SIG-M5 treated with dmso at 0.1 percent for 504 hours (cell line): ENCODE data around the gene IFIT3.
"Not testable (repeated sequence)": the region's sequence is repeated elsewhere in the genome, so short reads cannot be mapped to it uniquely, and the experiment has no call there.

ENCODE experiments used
- DNase-seq: peaks from one replicate; lab custom pipeline; 2025; ENCODE audit not compliant: unreplicated experiment; lab: John Stamatoyannopoulos, UW

IFIT3 gene, protein sequence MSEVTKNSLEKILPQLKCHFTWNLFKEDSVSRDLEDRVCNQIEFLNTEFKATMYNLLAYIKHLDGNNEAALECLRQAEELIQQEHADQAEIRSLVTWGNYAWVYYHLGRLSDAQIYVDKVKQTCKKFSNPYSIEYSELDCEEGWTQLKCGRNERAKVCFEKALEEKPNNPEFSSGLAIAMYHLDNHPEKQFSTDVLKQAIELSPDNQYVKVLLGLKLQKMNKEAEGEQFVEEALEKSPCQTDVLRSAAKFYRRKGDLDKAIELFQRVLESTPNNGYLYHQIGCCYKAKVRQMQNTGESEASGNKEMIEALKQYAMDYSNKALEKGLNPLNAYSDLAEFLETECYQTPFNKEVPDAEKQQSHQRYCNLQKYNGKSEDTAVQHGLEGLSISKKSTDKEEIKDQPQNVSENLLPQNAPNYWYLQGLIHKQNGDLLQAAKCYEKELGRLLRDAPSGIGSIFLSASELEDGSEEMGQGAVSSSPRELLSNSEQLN

DNA sequence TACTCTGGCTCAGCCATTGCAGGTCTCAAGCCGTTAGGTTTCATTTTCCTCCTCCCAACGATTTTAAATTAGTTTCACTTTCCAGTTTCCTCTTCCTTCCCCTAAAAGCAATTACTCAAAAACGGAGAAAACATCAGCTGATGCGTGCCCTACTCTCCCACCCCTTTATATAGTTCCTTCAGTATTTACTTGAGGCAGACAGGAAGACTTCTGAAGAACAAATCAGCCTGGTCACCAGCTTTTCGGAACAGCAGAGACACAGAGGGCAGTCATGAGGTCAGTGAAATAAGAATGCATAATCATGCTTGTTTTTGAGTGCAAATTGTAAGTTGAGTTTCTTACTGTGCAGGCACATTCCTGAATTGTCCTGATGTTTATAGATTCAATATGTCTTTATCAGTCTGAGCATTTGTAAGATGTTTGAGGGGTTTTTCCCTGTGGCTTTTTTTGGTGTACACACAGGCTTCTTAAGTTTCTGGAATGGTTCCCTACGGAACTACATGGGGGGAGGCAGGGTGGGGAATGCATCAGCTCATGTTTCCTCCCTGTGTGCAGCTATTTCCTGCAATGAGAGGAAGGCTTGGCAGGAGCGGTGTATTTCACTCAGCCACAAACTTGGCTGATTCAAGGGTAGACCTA lies at the start of gene IFIT3:
IFIT3 (plus strand) TSS at position 195 of the 639 bp plus-strand sequence; CDS start at position 272, 77 bp downstream.
- peak; percentile 44 for DNase-seq

DNA sequence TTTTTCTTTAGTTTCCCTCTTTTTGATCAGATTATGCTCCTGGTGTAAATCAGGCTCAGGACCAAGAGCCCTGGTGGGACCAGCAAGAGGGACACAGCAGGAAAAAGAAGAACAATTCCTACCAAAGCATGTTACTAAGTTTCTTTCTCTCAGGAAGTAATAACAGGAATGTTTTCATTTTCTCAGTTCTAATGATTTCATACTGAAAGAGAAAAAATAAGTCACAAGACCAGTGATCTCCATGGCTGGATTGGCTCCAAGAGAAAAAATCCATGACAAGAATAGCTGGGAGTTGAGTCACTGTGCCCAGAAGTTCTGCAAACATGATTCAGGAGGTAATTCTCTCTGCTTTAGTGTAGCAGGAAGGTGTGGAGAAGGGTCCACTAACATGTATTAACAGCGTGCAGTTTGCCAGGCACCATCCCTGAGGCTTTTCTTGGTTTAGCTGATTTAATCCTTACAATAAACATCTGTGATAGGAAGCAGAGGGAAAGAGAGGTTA lies 49.7 kb upstream of the IFIT3 start:
- peak; percentile 16 for DNase-seq

DNA sequence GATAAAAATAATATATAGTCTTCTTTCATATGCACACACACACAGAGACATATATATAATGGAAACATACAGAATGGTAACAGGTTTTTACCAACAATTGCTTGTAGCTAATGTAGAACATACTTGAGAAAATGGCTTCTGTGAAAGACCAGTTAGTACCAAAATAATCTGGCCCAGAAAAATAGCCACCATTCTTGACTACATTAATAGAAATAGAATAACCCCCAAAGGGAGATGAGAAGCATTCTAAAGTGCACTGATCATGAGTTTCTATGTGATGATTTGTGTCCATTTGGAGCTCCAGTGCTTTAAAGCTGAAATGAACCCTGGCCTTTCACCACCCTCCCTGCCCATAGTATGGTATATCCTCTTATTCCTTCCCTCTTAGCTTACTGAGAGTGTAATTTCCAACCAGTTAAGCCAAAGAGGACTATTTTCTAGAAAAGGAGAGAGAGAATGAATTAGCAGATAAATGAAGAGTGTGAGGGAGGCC lies 48.9 kb upstream of the IFIT3 start:
- DNase-seq = no peak

DNA sequence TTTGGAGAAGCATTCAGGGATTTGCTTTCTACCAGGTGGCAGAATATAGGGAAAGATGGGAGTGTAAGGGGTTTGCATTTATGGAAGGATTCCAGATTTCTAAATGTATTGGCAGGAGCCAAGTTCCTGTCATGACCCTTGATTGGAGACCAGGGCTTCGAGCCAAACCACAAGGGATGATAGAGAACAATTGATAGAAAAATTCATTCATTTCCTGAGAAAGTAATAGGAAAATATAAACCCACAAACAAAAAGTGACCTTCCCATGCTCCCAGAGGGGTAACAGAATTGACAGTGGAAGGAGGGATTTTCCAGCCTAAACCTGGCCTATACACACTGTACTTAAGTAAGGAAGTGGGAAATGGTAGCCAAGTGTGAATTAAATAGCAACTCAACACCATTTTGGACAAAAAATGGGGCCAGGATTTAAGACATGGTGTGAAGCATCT lies 48.4 kb upstream of the IFIT3 start:
- DNase-seq = no peak

DNA sequence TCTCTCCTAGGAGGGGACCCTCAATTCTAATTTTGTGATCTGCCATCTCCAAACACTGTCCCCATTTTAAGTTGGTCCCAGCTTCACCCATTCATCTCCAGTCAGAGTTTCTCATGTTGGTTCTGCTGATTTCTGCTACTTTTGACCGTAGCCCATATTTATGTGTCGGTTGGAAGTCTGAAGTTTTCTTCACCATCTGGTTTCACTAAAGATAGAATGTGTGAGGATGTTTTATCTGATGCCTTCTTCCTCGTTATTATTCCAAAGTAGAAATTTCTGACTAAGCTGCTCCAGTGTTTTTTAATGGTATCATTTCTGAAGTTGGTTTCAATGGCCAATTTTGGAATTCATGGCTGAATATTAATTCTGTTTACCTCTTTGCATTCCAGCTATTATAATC lies 47.3 kb upstream of the IFIT3 start:
- DNase-seq = no peak

DNA sequence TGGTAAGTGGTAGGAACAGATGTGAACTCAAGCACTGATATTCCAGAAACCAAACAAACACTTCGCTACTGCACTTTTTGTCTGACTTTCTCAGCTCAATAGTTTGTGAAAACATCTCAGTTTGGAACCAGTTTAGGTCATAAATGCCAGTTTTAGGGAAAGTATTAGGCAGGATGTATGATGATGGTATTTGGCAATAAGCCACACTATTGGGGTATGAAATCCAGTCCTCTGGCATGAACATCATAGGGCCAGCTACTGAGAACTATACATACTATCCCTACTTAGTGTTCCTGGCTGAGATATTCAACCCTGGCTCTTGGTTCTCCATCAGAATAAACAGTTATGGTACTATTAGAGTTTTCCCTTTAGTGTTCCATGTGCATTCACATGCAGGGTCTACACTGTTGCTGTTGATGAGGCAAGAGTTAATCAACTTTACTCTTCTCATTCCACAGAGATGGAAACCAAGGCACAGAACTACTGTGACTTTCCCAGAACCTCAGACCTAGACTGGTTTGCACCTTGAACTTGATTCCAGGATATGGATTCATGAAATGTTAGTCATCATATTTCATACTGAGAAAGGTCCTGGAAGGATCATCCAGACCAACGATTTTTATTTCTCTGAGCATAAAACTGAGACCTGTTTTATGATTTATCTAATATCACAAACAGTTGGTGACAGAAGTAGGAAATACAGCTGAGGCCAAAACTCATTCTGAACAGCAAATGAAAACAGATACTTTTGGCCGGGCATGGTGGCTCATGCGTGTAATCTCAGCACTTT lies 46.0 kb upstream of the IFIT3 start:
- no peak for DNase-seq

DNA sequence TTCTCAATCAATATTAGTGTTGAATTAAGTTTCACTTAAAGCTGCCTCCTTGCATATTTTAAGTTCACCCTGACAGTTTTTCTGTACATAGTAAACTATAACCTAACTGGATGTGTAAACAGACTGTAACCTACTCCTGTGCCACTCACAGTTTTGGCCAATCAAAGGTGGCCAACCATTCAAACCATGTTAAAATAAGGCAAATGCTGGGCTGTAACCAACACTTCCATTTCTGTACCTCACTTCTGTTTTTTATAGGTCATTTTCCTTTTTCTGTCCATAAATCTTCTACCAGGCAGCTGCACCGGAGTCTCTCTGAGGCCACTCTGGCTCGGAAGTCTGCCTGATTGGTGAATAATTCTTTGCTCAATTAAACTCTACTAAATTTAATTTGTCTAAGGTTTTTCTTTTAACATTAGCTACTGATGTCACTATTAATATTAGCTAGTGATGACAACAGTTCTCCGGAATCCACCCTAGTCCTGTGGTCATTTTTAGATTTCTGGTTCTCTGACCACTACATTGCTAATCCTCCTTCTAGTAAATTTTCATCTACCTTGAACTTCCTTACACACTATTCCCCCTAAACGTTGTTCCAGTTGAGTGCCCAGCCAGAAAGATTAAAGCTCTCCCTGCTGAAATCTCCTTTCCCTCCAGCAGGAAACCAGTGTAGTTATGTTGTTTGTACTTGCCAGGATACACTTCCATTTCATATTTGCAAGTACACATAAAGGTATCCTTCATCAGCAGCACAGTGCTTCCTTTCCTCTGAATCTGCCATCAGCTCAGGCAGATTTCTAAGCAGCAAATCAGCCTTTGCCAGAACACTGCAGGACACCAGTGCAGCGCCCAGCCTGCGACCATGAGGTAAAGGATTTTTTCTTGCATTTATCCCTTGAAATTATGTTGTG lies 44.5 kb upstream of the IFIT3 start:
- DNase-seq = no peak

DNA sequence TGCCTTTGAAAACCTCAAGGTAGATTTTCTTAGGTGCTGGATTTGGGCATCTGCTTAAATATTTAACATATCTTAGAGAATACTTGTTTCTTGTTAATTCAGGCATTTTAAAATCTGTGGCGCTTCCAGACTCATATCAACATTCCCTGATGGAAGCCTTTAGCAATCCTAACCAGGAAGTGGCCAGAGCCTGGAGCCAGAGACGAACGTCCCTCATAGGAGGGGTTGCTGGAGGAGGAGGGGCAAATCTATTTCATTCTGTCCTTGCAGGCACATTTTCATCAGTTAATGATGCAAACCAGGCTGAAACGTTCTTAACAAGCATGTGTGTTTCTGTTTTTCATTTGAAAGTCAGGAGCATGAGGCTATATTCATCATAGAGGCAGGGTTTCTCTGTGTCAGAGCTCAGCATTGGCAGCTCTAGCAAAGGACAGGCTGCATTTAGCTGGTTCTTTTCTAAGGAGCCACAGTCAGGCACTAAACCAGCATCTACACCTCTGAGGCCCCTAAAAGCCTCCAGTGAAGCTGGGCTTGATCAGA lies 43.8 kb upstream of the IFIT3 start:
- DNase-seq = no peak

DNA sequence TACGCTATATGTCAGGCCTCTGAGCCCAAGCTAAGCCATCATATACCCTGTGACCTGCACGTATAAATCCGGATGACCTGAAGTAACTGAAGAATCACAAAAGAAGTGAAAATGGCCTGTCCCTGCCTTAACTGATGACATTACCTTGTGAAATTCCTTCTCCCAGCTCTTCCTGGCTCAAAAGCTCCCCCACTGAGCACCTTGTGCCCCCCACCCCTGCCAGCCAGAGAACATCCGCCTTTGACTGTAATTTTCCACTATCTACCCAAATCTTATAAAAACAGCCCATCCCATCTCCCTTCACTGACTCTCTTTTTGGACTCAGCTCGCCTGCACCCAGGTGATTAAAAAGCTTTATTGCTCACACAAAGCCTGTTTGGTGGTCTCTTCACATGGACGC lies 43.1 kb upstream of the IFIT3 start:
- not testable (repeated sequence) for DNase-seq

DNA sequence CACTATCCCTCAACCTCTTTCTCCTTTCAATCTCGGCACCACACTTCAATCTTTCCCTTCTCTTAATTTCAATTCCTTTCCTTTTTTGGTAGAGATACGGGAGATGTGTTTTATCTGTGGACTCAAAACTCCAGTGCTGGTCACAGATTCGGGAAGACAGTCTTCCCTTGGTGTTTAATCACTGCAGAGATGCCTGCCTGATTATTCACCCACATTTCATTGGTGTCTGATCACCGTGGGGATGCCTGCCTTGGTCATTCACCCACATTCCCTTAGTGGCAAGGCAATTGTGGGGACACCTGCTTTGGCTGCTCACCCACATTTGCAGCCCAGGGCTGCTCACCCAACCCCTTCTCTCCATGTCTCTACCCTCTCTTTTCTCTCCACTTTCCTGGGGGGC lies 42.5 kb upstream of the IFIT3 start:
- not testable (repeated sequence) for DNase-seq

DNA sequence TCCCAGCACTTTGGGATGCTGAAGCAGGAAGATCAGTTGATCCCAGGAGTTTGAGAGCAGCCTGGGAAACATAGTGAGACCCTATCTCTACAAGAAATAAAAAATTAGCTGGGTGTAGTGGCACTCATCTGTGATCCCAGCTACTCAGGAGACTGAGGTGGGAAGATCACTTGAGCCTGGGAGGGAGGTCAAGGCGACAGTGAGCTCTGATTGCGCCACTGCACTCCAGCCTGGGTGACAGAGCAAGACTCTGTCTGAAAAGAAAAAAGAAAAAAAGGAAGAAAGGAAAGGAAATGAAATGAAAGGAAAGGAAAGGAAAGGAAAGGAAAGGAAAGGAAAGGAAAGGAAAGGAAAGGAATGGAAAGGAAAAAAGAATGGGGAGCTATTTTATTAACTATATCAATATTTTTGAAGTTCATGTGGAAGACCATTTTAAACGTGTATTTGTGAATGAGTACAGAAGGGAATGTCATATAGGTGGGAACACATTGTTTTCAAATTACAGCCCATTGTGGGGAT lies 33.0 kb upstream of the IFIT3 start:
- DNase-seq = no peak

DNA sequence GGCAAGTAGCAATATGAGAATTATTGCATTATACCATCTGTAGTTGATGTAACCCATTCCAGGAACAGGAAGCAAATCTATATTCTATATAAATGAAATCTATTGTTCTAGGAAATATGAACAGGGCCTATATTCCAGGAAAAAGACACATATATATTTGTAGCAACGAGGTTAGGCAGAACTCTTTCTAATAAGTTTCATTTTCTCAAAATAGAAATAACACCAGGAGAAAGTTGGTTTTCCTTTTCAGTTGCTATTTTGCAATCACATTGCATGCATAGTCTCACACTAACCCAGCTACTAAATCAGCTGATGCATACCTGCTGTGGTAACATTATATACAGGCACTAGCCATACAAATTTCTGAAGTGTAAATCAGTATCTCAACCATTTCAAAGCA lies 32.2 kb upstream of the IFIT3 start:
- DNase-seq = peak; percentile 17

DNA sequence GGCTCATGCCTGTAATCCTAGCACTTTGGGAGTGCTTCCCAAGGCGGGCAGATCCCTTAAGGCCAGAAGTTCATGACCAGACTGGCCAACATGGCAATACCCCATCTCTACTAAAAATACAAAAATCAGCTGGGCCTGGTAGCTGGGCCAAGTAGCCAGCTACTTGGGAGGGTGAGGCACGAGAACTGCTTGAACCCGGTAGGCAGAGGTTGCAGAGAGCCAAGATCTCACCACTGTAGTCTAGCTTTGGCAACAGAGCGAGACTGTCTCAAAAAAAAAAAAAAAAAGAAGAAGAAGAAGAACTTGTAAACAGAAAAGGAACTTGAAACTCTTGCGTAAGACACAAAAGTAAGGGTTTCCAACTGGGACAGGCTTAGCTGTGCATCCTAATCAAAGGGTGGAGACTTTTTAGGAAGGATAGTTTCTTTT lies 31.6 kb upstream of the IFIT3 start:
- peak; percentile 75 for DNase-seq

DNA sequence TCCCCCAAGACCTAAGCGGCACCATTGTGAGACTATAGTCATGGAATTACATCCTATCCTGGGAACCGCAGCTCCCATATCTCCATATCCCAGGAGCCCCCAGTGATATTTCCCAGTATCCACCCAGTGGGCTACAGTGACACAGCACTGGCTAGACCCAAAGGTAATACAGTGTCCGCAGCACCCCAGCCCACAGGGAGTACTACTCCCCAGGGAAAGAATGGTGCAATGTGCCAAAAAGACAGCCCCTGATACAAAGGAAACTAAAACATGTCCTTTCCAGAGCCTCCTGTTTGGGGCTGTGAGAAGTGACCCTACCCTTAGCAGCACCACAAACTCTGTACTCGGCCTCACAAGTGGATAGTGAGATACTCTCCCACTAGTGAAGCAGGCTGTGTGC lies 30.4 kb upstream of the IFIT3 start:
- no peak for DNase-seq

DNA sequence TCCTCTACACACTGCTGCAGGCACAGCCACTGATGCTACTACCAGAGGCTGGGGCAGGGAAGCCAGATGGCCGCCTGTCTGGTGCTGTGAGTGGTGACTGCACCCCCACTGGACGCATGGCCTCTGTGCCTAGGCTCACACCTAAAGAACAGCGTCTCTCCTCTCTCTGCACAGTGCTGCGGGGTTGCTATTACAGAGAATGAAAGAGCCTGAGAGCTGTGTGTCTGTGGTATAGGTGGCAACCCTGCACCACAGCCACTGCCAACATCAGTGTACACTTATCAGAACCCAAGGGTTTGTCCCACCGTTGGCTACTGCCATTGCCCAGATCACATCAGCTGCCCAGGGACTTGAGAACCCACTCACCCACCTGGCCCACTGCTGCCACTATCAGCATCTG lies 30.0 kb upstream of the IFIT3 start:
- DNase-seq = no peak

DNA sequence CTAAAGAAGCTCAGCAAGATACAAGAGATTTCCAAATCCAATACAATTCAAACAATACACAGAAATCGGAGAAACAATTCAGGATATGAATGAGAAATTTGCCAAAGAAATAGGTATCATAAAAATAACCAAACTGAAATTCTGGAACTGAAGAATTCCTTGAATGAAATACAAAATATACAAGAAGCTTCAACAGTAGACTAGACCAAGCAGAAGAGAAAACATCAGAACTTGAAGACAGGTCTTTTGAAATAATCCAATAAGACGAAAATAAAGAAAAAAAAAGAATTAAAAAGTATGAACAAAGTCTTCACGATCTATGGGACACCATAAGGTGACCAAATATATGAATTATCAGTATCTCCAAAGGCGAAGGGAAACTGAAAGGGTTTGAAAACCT lies 28.8 kb upstream of the IFIT3 start:
- DNase-seq = no peak

DNA sequence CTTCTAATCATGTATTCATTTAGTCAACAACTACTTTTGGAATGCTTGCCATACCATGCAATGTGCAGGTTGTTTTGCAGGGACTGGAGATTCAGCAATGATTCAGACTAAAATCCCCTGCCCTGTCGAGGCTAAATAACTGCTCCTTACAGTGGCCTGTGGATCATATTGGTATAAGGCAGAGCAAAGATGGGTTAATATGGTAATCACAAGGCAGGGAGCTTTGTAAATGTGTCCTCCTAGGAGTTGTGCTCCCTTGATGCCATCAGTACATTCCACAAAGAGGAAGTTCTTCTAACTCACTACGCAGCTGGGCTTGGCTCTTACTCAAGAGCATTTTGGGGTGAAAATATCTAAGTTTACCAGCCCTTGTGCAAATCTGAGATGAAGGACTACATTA lies 26.6 kb upstream of the IFIT3 start:
- peak; percentile 76 for DNase-seq

DNA sequence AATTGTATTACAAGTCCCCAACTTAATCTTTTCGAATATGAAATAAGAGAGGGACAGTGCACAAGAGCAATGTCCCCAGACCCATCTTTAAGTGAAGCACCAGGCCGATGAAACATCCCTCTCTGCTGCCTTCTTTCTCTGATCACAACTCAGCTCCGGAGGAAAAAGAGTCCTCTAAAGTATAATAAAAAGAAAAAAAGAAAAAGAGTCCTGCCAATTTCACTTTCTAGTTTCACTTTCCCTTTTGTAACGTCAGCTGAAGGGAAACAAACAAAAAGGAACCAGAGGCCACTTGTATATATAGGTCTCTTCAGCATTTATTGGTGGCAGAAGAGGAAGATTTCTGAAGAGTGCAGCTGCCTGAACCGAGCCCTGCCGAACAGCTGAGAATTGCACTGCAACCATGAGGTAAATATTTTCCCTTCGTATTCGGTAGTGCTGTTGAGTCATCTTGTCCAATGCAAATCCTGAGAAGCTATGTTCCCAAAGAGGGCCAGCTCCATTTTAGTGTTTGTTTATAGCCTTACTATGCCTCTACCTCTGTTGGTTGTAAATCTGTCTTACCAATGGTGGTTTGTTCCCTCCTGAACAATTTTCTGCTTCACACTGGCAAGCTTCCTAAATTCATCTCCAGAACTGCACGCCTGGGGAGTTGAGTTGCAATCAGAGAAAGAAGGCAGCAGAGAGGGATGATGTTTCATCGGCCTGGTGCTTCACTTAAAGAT lies 25.9 kb upstream of the IFIT3 start, which contains the start of gene IFIT2:
IFIT2 (plus strand) TSS at position 326 of the 725 bp plus-strand sequence; CDS start at position 404, 78 bp downstream.
- DNase-seq = peak; percentile 84

DNA sequence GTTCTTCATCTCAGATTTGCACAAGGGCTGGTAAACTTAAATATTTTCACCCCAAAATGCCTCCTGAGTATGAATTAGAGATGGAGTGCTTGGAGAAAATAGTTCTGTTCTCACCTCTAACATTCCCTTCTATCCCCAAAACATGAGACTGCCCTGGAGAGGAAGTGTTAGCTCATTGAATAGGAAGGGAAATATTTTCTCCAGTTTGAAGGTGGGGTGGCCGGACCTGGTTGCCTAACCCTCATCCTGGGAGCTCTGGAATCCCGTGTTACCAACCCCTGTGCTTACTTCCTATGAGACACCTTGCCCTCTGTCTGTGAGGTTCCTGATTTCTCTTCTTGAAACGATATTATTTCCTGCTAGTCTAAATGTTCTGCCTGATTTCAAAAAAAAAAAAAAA lies 25.2 kb upstream of the IFIT3 start:
- DNase-seq = no peak
